ENCODE measurements around the gene DISC1.

The DISC1 gene

DNA sequence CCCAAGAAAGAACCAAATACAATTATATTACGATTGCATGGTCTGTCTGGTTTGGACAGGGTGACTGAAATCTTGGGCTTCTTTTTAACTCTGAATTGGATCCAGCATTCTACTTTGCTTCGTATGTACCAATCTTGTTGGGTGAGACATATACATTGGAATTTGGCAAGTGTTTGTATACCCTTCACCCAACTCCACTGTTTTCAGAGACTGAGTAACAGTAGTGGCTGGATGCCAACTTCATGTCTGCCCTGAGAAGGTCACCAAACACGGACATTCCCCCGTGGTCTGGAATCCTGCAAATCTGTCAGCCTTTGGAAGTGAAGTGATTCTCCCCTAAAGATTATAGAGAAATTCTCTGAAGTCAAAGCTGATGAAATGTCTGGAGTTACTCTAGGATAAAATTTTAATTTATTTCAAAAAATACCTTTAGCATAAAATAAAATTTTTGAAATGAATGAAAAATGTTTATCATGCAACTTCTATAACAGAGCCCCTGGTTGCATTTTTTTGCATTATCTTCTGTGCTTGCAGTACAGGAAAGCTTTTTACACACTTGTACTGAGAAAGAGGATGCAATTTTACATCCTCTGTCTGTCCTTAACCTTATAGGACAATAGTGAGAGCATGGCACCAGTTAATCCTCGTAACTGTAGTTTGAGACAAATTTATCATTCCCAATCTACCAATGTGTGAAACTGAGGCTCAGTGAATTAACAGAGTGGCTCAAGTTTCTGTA lies 201.8 kb downstream of the DISC1 start:
- no peak for DNase-seq

DNA sequence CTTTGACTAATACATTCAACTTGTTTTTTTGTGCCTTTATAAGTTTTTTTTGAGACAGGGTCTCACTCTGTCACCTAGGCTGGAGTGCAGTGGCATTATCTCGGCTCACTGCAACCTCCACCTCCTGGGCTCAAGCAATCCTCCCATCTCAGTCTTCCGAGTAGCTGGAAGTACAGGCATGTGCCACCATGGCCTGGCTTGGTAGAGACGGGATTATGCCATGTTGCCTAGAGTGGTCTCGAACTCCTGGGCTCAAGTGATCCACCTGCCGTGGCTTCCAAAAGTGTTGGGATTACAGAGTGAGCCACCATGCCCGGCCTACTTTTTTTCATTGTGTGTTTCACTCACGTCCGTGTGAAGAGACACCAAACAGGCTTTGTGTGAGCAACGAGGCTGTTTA lies 202.7 kb downstream of the DISC1 start:
- DNase-seq: no peak

DNA sequence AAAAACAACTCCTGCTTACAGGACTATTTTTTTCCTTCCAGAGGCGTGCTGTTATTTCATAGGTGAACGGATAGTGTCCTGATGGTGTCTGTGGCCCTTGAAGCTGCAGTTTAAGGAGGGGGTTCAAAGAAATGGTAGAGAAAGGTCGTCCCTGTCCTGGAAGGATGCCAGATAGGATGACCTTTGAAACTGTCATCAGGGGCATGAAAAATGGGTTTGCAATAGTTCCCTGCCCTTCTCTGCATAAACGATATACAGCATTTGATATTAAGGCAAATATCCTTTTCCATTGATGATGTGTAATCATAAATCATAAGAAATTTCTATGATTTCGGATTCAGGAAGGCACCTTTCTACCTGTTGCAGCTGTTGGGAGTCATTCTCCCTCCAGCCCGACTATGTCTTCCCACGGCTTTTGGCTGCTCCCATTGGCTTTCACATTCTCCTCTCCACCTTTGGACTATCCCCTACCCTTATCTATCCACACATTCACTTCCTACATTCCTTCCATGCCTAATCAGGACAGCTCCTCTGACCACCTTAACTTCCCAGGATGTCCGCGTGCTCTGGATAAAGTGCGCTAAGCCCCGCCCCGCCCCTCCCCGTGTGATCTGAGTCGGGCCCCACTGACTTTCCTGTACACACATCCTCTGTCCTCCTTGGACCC lies 209.8 kb downstream of the DISC1 start:
- no peak for DNase-seq

DNA sequence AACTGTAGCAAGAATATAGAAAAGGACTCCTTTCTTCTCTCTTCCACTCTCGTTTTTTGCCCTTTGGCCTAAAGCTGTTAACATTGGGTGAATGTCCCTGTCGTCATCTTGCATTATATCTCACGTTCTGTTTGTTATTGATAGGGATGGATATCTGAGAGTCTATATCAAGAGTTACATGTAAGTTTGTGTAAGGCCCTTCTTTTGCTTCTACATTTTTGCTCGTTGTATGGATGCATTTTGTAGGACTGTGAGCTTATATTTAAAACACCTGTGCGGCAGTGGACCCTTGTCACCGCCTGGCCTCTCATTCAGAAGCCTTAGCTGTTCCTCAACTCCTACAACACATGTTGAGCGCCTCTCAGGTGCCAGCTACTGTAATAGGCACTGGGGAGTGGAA lies 211.9 kb downstream of the DISC1 start:
- DNase-seq: no peak

DNA sequence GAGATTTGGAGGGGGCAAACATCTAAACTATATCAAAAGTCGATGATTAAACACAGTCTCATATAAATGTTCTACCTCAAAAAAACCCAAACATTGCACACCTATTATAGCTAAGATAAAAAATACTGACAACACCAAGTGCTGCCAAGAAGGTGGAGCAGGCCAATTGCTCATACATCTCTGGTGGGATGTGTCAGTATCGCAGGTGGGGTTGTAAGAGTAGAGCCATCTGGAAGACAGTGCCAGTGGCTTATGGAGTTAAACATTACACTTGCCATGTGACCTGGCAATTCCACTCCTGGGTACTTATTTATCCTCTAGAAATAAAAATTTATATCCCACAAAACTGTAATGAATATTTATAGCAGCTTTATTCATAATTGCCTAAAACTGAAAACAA lies 213.4 kb downstream of the DISC1 start:
- no peak for DNase-seq

DNA sequence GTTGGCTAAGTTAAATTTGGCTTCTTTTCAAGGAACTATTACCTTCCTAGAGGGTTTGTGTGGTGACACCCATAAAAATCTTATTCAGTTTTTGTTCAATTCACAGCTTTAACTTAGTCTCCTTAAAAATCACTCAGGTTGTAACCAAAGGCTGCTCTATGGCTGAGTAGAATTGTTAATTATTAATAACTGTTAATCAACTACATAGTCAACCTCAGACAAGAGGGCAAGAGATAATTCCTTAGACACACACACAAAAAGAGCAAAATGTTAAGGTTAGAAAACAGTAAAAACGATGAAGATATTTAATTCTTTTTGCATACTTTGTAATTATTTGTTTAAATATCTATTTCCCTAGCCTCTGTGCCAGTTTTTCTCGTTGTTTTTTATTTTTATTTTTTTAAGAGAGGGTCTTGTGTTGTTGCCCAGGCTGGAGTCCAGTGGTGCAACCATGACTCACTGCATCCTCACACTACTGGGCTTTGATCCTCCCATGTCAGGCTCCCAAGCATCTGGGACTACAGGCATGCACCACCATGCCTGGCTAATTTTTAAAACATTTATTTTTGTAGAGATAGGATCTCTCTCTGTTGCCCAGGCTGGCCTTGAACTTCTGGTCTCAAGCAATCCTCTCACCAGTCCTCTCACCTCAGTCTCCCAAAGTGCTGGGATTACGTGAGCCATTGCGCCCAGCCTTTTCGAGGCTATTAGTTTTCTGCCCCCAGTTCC lies 215.2 kb downstream of the DISC1 start:
- DNase-seq: no peak

DNA sequence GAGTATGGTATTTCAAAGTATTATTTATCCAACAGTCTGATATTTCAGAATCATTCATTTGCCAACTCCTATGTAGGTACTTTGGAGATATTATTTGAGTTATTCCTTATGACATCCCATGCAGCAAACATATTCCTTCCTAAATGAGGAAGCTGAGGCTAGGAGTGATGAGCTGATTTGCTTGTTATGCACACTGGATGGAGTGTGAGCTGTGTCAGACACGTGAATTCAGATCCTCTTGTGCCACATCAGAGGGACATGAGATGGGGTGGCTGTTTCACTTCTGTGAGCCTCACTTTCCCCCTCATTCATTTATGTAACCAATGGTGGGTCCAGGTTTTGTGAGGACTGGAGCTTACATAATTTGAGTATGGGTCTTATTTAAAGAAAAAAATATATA lies 215.9 kb downstream of the DISC1 start:
- DNase-seq: no peak

DNA sequence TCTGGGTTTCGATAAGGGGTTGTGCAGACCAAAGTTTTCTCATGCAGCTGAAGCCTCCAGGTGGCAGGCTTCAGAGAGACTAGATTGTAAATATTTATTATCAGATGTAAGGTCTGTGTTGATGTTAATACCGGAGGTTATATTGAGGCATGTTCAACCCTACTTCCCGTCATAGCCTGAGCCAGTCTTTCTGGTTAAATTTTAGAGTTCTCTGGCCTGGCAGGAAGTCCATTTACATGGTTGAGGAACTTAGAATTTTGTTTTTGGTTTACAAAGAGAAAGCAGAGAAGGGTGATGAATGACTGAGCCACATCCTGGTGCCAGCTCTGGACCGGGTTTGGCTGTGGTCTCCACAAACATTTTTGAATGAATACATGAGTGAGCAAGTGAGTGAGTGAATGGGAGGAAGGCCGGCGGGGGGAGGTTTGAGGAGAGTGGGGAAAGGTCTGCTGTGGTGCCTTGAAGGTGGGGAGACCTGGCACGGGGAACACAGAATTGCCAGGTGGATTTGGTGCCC lies 218.5 kb downstream of the DISC1 start:
- peak; percentile 2 for DNase-seq

DNA sequence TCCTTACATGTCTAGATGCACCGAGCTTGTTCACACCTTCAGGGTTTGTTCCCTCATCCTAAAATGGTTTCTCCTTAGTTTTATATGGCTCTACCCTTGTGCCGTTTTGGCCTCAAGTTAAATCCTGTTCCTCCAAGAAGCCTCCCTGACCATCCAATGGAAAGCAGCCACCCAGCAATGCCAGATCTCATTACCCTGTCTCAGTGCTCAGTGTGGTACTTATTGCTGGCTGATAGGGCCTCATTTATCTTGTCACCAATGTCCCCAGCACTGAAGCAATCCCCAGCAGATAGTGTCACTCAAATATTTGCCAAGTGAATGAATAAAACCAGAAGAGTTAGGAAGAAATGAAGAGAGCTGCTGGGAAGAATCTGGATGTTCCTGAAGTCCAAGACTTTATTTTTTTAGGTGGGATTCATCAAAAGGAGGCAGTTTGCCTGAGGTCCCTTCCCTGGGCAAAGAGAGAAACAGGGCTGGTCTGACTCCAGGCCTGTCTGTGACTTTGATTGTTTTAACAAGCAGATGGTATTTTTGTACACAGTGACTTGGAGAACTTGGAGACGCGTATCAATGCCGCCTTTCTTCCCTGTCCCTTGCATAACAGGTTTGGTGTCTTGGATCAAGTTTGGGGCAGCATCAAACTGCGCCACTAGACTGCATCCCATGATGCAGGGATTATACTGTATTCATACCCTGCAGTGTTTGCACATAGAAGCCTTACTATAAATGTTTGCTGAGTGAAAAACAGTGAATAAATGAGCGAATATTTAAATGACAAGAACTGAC lies 221.2 kb downstream of the DISC1 start:
- no peak for DNase-seq

DNA sequence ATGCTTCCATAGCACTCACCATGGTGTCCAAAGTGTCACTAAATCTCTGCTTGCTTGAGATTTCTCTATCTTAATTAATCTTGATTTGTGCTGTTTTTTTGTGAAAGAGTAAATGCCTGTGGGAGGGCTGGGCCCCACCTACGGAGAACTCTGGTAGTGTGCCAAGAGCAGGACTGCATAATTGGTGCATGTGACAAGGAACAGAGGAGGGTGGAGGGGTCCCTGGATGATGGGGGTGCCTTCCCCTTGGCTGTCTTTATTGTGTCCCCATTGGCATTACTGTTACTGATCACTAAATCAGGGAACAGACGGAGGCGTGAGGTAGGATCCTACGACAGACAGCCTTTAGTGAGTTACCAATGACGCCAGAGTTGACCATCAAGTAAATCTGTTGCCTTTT lies 223.4 kb downstream of the DISC1 start:
- no peak for DNase-seq

DNA sequence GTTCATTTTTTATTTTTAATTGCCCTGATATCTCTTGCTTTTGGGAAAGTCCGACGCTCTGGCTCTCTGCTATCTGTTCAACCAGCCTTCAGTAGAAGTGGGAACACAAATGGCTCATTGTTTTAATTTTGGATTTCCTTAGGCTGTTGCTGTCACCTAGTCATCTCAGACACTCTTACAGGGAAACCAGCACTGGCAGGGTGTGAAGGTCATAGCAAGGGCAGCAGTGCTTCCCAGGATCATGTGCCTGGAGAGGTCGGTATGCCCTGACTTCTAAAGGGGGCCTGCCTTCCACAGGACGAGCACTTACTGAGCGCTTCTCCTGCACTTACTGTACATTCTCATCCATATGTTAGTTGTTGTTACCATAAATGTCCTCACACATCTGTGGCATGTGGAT lies 224.2 kb downstream of the DISC1 start:
- no peak for DNase-seq

DNA sequence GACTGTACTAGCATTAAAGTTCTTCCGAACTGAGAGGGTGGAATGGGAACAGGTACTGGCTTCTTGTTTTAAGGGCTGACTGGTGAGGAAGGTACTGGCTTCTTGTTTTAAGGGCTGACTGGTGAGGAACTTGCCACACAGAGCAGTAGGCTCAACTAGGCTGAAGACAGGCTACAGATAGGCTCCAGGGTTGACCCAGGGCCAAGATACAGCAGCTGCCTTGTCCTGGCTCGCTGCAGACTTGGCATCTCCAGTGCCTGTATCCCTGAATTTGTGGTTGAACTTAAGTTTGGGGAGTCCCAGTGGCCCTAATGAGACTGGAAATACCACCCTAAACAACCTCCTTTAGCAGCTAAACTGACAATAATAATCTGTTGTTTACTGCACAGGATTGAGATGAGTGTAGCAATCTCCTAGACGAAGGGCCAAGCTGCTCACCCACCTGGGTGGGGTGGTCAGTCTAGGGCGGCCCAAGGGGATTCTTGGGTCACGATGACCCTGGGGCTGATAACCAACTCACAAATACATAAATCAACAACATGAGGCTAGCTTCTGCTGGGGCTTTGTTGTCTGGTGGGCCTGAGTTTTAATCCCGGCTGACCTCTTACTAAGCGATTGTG lies 227.1 kb downstream of the DISC1 start:
- DNase-seq: no peak

DNA sequence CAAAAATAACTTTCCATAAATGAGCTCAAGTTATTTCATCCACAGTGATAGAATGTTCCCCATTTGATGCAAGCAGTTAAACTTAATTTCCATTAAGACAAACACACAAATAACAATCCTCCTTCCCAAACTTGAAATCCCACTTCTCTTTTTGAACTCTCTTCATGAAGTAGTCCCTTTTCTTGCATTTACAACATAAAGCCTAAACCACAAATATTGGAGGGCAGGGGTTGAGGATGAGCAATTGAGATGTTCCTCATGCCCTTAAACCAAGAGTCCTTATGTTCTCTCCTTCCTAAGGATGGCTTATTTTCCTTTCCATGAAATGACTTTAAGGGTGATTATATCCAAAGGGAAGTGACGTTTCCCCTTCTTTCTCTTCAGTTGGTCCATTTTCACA lies 228.8 kb downstream of the DISC1 start:
- DNase-seq: no peak

DNA sequence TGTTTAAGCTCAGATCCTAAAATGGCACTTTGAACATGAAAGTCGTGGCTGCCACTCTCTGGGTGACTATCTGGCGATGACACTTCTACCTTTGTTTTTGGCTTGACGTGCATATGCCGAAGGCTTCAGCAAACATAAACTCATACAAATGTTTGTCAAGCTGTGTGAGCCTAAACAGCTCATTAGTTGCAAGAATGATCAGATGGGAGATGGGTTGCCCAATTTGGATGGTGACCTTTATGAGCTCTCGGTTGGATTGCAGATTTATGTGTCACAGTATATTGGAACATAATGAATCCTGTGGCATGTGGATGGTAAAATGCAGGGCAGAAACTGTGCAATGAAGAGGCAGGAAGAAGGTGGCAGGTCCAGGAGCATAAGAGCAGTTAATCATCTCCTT lies 229.3 kb downstream of the DISC1 start:
- no peak for DNase-seq

DNA sequence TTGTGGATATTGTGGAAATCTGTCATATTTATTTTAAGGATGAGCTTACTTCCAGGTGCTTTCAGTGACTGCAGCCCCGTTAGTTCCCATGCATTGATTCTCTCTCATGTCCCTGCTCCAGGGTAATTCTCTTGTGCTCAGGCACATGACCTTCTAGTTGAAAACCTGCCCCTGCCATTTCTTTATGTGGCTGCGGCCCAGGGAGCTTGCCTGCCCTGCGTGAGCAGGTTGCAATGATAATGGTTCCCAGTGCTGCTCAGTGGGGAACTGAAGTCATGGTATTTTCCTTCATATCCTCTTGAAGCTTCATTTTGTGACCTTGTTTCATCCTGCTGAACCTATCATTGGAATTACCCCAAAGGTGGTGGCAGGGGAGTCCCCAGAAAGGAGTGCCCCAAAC lies 229.8 kb downstream of the DISC1 start:
- DNase-seq: no peak

DNA sequence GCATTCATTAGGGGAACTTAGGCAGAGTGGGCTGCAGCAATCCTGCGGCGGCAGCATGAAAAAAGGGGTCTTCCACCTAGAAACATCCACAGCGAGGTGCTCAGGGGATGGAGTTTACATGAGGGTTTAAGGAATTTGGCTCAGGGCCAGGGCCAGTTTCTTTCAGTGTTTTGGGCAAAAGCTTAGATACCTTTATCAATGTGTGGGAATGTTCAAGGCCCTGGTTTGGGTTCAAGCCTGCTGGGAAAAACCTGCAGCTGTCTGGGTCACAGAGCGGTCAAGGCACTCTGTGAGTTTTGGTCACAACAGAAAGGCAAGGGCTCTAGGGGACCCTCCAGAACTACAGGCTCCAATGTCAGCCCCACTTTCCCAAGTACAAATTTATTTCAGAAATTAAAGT lies 230.3 kb downstream of the DISC1 start:
- DNase-seq: no peak

DNA sequence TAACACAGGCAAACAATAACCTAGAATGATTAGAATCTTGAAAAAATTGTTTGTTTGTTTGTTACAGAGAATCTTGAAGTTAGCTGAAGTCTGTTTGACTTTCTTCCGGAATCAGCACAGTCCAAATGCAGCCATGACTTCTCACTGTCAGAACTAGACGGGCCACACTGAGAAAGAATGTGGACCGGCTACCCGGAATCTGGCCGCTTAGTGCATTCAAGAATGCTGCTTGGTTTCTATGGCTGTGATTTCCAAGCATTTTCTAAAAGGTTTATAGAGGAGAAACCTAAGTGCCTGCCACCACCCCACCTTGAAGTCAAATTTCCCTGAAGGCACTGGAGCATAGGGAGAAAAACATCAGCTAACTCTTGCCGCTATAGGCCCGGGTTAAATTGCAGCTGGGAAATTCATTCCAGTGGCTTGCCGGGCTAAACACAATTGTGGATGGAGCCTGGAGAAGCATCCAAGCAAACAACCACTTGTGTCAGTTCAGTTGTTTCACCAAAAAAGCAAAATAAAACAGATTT lies 231.1 kb downstream of the DISC1 start:
- no peak for DNase-seq

DNA sequence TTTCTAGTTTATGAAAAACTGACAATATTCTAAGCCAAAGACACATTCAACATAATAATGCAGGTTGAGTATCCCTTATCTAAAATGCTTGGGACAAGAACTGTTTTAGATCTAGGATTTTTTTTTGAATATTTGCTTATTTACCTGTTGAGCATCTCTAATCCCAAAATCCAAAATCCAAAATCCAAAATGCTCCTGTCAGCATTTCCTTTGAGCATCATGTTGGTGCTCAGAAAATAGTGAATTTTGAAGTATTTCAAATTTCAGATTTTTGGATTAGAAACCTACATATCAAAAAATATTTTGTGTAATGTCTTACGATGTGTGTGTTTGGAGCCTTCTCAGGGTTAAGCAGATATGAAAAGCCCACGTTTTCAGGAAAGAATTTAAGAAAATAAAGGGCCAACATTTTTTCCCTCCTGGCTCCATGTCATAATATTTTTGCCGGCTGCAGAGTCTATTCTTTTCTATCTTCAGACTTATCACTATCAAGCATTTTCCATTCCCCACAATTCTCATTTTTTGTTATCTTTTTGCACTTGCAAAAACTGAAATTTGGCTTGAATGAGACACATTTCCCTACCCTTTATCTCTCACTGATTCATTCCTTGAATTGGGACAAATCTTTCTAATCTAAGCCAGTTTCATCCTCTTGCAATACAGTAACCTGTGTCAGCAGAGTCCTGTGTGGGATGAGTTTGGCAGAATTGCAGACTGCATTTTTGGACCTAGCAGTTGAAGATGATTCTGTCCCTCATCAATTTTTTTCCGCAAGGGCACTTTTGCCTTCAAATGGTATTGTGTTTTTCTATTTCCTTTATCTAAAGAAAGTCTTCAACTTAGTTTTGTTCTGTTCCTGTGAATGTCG lies 233.9 kb downstream of the DISC1 start:
- DNase-seq: no peak

DNA sequence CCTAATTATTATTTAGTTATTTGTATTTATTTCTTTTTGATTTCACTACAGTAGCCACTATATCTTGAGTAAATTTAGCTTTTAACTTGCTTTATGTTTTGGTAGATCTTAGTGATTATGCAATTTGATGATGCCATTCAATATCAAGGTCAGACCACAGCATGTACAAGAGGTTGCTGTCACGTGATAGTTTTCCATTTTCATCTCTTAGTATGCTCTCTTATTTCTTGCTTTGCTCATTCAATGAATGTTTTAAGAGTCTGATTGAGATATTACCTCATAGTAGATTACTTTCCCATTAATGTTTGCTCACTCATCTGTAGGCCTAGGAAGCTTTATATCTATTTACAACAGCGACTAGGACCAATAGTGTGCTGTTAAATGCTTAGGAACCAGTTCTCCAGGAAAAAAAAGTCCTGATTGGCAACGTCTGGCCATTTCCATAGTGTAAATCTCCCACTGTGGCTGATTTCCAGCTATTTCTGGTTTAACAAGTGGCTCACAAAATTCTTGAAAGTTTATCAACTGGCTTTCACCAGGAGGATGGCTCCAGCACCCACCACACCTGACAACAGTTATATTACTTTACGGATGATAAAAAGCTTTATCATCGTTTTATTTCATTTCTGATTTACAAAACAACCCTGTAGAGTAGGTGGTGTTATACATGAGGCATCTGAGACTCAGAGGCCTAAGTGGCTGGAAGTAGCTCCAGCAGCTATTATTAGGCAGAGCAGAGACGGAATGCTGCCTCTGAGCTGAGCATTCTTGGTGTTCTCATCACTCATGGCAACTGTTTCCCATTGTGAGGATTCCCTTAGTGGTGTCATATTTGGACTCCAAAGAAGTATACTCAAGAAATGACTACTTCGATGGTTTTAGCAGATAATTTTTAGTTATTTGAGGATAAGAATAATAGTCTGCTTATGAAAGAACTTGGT lies 235.2 kb downstream of the DISC1 start:
- DNase-seq: no peak

DNA sequence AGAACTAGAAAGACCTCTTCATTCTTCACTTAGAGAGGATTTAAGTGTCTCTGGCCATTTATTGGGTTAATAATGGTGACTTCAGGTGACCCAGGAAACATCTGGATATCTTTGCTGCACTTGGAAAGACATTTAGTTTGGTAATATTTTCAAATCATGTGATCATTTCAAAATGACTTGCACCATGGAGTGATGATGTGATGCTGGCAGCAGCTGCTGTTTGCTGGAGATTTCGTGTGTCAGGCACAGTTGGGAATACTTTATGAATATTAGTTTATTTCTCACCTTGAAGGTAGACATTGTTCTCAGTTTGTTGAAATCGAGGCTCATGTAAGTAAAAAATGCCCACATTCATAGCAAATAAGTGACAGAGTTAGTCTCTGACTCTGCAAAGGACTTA lies 236.0 kb downstream of the DISC1 start:
- DNase-seq: no peak

Measured in stimulated activated CD4-positive, alpha-beta T cell treated with anti-CD3 and anti-CD28 coated beads, Interleukin-1b, Interleukin-23, amount 100 ng/mL, for 48 hours (primary cell).